MM.1S (cell line): ENCODE results near the gene BMPER.

Source experiments
- EZH2 ChIP-seq: fragments of 300-600 bp; sonication (generic); optimal IDR thresholded peaks from 2 replicates; pipeline ENCODE3; 2017; ENCODE audit warnings: low read depth, mild to moderate bottlenecking, antibody characterized with exemption, low read length, mixed read lengths
- TF ChIP-seq, protein P1 (sequence below): fragments of 300-600 bp; sonication (generic); IDR thresholded peaks from 2 replicates; pipeline ENCODE4 v1.5.1; 2016; ENCODE audit warnings: antibody characterized with exemption, low read length, mixed read lengths

DNA sequence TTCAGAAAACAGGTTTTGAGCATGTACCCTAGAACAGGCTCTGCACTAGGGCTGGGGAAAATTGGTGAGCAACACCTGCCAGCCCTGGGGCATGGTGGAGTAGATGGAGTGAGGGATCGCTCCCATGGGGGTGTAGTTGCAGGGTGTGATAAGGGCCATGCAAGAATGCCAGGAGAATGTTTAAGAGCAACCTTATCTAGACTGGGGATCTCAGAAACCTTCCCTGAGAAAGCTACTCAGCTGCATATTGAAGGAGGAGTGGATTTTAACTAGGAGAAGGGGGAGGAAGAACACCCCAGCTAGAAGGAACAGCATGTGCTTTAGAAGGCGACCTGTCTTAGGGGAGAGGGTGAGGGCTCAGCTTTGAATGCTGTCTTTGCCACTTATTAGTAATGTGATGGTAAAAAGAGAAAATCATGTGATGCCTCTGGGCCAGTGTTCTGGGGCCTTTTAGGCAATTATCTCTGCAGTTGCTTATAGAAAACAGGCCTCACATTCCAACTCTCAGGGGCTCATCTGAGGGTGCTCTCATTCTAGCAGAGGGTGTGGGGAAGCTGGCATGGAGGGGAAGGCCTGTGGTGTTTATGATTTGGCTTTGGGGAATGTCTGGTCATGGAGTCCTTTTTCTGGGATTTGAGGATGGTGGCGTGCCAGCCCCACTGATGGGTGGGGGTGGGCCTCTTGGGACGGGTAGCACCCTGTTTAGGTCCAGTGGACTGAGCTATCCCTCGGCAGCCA is 225.4 kb downstream of the BMPER start:
- TF ChIP-seq, protein P1, sequence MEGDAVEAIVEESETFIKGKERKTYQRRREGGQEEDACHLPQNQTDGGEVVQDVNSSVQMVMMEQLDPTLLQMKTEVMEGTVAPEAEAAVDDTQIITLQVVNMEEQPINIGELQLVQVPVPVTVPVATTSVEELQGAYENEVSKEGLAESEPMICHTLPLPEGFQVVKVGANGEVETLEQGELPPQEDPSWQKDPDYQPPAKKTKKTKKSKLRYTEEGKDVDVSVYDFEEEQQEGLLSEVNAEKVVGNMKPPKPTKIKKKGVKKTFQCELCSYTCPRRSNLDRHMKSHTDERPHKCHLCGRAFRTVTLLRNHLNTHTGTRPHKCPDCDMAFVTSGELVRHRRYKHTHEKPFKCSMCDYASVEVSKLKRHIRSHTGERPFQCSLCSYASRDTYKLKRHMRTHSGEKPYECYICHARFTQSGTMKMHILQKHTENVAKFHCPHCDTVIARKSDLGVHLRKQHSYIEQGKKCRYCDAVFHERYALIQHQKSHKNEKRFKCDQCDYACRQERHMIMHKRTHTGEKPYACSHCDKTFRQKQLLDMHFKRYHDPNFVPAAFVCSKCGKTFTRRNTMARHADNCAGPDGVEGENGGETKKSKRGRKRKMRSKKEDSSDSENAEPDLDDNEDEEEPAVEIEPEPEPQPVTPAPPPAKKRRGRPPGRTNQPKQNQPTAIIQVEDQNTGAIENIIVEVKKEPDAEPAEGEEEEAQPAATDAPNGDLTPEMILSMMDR, result no peak
- no peak for TF ChIP-seq EZH2
